ENCODE data around the gene ARHGEF28.

- TF ChIP-seq POLR2A (IDR thresholded peaks at IDR 0.05; ENCODE audit: low read depth, low read length) = no peak
- TF ChIP-seq POLR2AphosphoS5 (IDR thresholded peaks at IDR 0.05; ENCODE audit: low read depth, low read length) = no peak
- no peak for TF ChIP-seq TAF1 (IDR thresholded peaks at IDR 0.05; ENCODE audit: borderline replicate concordance, low read depth, low read length)
Measured at GRCh38 chr5:73693573-73694061, 67.6 kb downstream of the ARHGEF28 start.
